AG09319 (cell line): ENCODE measurements around the gene MYLK2.

ENCODE experiments used
- DNase-seq: peaks from one replicate; pipeline ENCODE4 v3.0.0-alpha.2; 2010; ENCODE audit warnings: low read depth; ENCODE audit errors: extremely low read depth
- TF ChIP-seq, protein P1 (sequence below): IDR thresholded peaks from 2 replicates; pipeline ENCODE4 v1.5.1; 2011; ENCODE audit warnings: low read depth, mild to moderate bottlenecking, inconsistent platforms, low read length, moderate library complexity

MYLK2 gene

DNA sequence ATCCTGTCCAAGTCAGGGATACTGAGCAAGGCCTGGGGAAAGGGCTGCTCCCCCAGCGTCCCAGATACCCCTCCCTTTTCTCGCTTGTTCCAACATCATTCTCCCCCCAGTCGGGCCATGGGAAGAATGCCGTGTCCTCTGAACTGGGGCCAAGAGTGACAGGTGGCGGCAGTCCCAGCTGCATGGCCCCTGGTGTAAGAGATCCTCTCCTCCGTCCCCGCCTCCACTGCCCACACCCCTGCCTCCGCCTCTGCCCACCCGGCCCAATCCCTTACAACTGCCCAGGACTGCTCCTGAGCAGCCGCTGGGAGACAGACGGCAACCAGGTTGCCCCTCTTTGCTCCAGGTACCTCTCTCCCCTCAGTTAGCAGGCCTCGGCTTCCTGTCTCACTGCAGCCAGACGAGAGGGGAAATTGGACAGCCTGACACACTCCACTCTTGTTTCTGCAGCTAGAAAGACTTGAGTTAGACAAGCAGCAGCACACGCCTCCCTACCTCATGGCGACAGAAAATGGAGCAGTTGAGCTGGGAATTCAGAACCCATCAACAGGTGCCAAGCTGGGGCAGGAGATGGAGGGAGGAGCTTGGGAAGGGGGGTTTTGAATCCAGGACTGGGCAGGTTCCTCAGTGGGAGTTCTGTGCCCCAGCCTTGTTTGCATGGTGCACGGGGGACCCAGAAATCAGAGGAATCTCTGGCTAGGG, at the start of gene MYLK2:
TSS of gene MYLK2 (plus strand) at position 274 of the 702 bp plus-strand sequence. CDS start at position 499, 225 bp downstream.
- DNase-seq: no peak
- TF ChIP-seq, protein P1, sequence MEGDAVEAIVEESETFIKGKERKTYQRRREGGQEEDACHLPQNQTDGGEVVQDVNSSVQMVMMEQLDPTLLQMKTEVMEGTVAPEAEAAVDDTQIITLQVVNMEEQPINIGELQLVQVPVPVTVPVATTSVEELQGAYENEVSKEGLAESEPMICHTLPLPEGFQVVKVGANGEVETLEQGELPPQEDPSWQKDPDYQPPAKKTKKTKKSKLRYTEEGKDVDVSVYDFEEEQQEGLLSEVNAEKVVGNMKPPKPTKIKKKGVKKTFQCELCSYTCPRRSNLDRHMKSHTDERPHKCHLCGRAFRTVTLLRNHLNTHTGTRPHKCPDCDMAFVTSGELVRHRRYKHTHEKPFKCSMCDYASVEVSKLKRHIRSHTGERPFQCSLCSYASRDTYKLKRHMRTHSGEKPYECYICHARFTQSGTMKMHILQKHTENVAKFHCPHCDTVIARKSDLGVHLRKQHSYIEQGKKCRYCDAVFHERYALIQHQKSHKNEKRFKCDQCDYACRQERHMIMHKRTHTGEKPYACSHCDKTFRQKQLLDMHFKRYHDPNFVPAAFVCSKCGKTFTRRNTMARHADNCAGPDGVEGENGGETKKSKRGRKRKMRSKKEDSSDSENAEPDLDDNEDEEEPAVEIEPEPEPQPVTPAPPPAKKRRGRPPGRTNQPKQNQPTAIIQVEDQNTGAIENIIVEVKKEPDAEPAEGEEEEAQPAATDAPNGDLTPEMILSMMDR: no peak

DNA sequence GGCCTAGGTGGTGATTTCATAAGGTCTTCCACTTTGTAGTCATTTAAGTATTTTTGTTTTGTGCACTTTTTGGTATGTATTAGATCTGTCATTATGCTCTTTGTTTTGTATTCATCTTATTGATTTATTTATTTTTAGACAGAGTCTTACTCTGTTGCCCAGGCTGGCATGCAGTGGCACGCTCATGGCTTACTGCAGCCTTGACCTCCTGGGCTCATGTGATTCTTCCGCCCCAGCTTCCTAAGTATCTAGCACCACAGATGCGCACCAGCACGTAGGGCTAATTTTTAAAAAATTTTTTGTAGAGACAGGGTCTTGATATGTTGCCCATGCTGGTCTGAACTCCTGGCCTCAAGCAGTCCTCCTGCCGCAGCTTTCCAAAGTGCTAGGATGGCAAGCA, 49.5 kb upstream of the MYLK2 start:
- no peak for DNase-seq
- TF ChIP-seq, protein P1: no peak

DNA sequence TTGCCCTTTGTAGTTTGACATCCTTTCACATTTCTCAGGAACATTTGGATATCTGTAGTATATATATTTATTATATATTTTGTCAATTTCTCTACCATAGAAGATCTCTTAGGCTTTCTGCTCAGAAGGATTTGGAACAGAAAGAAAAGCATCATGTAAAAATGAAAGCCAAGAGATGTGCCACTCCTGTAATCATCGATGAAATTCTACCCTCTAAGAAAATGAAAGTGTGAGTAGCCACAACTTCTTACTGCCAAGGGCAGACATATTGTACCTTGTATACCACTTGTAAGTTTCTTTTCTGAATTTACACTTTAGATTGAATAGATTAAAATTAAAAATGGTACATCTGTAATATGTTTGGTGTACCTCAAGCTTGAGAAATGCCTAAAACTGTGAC, 48.9 kb upstream of the MYLK2 start:
- DNase-seq: no peak
- TF ChIP-seq, protein P1: no peak

DNA sequence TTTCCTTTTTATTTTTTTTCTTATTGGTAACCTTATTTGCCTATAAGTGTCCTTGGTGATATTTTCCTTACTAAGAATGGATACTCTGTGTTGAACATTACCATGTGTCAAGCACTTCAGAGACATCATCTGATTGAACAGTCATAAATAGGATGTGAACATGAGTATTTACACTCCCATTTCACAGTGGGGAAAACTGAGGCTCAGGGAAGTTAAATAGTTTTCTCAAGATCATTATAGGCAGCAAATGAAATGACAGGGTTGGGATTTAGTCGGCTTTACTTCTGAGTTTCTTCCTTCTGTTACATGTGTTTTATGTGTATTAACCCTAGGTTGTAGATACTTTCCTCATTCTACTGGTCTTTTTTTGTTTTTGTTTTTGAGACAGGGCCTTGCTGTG, 44.7 kb upstream of the MYLK2 start:
- TF ChIP-seq, protein P1: no peak
- no peak for DNase-seq

DNA sequence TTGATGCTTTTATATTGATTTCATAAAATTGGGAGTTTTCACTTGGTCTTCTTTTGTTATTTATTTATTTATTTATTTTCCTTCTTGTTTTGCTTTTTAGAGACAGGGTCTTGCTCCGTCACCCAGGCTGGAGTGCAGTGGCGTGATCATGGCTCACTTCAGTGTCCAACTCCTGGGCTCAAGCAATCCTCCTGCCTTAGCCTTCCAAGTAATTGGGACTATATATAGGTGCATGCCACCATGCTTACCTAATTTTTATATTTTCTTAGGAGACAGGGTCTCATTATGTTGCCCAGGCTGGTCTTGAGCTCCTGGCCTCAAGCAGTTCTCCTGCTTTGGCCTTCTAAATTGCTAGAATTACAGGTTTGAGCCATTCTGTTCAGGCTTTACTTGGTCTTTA, 38.3 kb upstream of the MYLK2 start:
- DNase-seq: no peak
- TF ChIP-seq, protein P1: no peak

DNA sequence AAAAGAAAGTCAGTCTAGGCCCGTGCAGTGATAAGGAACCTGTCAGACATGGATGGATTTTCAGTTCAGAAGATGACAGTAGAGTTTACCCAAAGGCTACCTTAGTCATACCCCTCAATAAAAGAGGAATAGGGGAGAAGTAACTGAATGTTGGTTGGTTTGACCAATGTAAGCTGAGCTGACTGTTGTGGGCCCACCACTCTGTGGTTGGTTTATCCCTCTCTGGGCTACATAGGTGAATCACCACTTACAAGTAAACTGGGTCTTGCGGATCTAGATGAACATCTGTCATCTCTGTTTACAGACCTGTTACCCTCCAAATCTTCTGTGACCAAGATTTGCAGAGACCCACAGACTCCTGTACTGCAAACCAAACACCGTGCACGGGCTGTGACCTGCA, 37.2 kb upstream of the MYLK2 start:
- TF ChIP-seq, protein P1: no peak
- DNase-seq: no peak

DNA sequence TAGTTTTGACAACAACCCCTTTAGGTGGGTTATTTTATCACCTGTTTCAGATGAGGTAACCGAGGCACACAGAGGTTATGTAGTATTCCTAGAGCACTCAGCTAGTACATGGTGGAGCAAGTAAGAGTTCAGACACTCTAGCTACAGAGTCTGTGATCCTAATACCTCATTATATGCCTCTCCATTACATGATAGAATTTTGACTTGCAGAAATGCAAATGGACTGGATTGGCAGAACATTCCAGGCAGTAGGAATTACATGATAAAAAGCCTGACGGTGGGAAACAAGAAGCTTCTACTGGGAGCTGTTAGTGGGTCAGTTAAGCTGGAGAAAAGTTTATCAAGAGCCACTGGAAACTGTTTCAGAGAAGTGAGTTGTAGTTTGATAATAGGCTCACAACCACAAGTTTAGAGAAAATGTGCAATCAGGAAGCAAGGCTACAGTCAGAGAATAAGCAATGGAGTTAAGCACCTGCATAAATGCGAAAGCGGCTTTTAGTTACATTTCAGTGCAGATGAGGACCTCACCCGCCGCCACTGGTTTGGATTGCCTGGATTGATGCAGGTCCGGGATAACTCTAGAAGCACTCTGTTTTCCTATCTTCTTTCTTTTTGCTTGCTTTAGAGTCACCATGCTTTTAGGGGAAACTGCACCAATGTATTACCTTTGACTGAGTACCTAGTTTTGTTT, 34.7 kb upstream of the MYLK2 start:
- no peak for DNase-seq

More for the DNA sequence above, 34.7 kb upstream of the MYLK2 start:
- TF ChIP-seq, protein P1: no peak
